Tibial artery (tissue), 4 donors: Measurements from ENCODE around the gene MTCH1.

Experiments
- DNase-seq, 2 donors: peaks; one replicate each; pipeline ENCODE4 v3.0.0-alpha.2; 2019
- H3K27ac ChIP-seq, 2 donors: fragments of 200-600 bp; sonication (generic) in 1 of 2; 1 replicate in 1 of 2; 2 replicates in 1 of 2; pipeline ENCODE4 v1.5.1; 2018 to 2019; ENCODE audit warnings: mild to moderate bottlenecking in 1 of 2
- H3K27me3 ChIP-seq, 2 donors: fragments of 200-600 bp; sonication (generic) in 1 of 2; one replicate each; pipeline versions ENCODE4 v1.5.1 to v1.6.0; 2016 to 2019
- H3K36me3 ChIP-seq, 3 donors: fragments of 200-600 bp; sonication (generic) in 2 of 3; one replicate each; pipeline ENCODE4 v1.5.1; 2016 to 2019; ENCODE audit warnings: mild to moderate bottlenecking in 2 of 3
- H3K4me1 ChIP-seq, 4 donors: fragments of 200-600 bp; sonication (generic) in 2 of 4; 1 replicate in 3 of 4; 2 replicates in 1 of 4; pipeline ENCODE4 v1.5.1; 2016 to 2019
- H3K4me3 ChIP-seq, 2 donors: fragments of 200-600 bp; sonication (generic) in 1 of 2; 1 replicate in 1 of 2; 2 replicates in 1 of 2; pipeline ENCODE4 v1.5.1; 2018 to 2019; ENCODE audit warnings: mild to moderate bottlenecking in 2 of 2
- H3K9me3 ChIP-seq, 3 donors: fragments of 200-600 bp; sonication (generic) in 1 of 3; one replicate each; pipeline ENCODE4 v1.5.1; 2016 to 2019
- CTCF ChIP-seq, 2 experiments: fragments of 200-600 bp in 1 of 2; fragments of 450-650 bp in 1 of 2; IDR thresholded peaks; one replicate each; pipeline ENCODE4 v1.5.1; 2017 to 2019; ENCODE audit warnings: antibody characterized with exemption in 2 of 2, mild to moderate bottlenecking in 1 of 2, moderate library complexity in 1 of 2
- intact Hi-C: fragments of 100-400 bp; cut with DNase I; formaldehyde crosslinking; loops from one replicate; pipeline ENCODE4 v1.15.0; 2023; ENCODE audit warnings: low total_unique reads

MTCH1 gene

GRCh38 chr6:36989264-36989663 is 3.3 kb upstream of the MTCH1 start:
- no peaks in the 10 kb centered on the region for H3K27me3 ChIP-seq
- no peaks in the 10 kb centered on the region for H3K36me3 ChIP-seq
- H3K9me3 ChIP-seq: no peaks in the 10 kb centered on the region
- peaks cover 0 to 22% (median 12%) of the 10 kb centered on the region in 4 donors for H3K4me1 ChIP-seq
- H3K27ac ChIP-seq: no peak overlapping the region
- no peak overlapping the region for H3K4me3 ChIP-seq
- no peak for DNase-seq
- intact Hi-C loops: no loop called here
- TF ChIP-seq CTCF (IDR thresholded peaks at IDR 0.05): no peak

- Histone ChIP-seq H3K27me3 (no peaks in the 10 kb centered on the region), H3K27ac (peak overlapping the region; percentile 90 to 99), H3K9me3 (no peaks in the 10 kb centered on the region), H3K36me3 (no peaks in the 10 kb centered on the region), H3K4me1 (peaks cover 0 to 48% (median 34%) of the 10 kb centered on the region in 4 donors), H3K4me3 (peak overlapping the region; percentile 93 to 100)
- no peak for DNase-seq
- no peak for TF ChIP-seq CTCF (IDR thresholded peaks at IDR 0.05)
- intact Hi-C loops: no loop called here
These were observed 680 bp upstream of the MTCH1 start for GRCh38 chr6:36986704-36987047.

GRCh38 chr6:36985417-36985807 is 584 bp downstream of the MTCH1 start:
- H3K9me3 ChIP-seq: no peaks in the 10 kb centered on the region
- no peak for DNase-seq
- H3K36me3 ChIP-seq: peaks cover 0 to 10% (median 4%) of the 10 kb centered on the region in 3 donors
- no peak for TF ChIP-seq CTCF (IDR thresholded peaks at IDR 0.05)
- intact Hi-C loops: no loop called here
- H3K4me3 ChIP-seq: peak overlapping the region; percentile 93 to 100
- H3K4me1 ChIP-seq: peaks cover 0 to 58% (median 46%) of the 10 kb centered on the region in 4 donors
- H3K27me3 ChIP-seq: no peaks in the 10 kb centered on the region
- peak overlapping the region; percentile 90 to 99 for H3K27ac ChIP-seq

GRCh38 chr6:36984581-36985416 is 1.2 kb downstream of the MTCH1 start:
- Histone ChIP-seq H3K4me3 (peak overlapping the region; percentile 93 to 100), H3K27me3 (no peaks in the 10 kb centered on the region), H3K36me3 (peaks cover 0 to 11% (median 4%) of the 10 kb centered on the region in 3 donors), H3K9me3 (no peaks in the 10 kb centered on the region), H3K27ac (peak overlapping the region; percentile 90 to 99), H3K4me1 (peaks cover 0 to 59% (median 49%) of the 10 kb centered on the region in 4 donors)
- intact Hi-C loops: loop anchor here (5.0 kb wide), 1 partner anchor 97 kb away; the partner anchor contains the start of gene C6orf89
- DNase-seq: peak; percentile 61 to 77
- TF ChIP-seq CTCF (IDR thresholded peaks at IDR 0.05): no peak

- Histone ChIP-seq H3K27me3 (no peaks in the 10 kb centered on the region), H3K27ac (no peak overlapping the region), H3K9me3 (no peaks in the 10 kb centered on the region), H3K36me3 (peaks cover 4 to 19% (median 4%) of the 10 kb centered on the region in 3 donors), H3K4me3 (no peak overlapping the region), H3K4me1 (peaks cover 0 to 69% (median 52%) of the 10 kb centered on the region in 4 donors)
- no peak for TF ChIP-seq CTCF (IDR thresholded peaks at IDR 0.05)
- intact Hi-C loops: loop anchor here (5.0 kb wide), 1 partner anchor 96 kb away; the partner anchor contains the start of gene C6orf89
- DNase-seq: no peak
These were observed 2.5 kb downstream of the MTCH1 start for GRCh38 chr6:36983538-36983937.
